ENCODE measurements around the gene ARL4D.

ARL4D gene

DNA sequence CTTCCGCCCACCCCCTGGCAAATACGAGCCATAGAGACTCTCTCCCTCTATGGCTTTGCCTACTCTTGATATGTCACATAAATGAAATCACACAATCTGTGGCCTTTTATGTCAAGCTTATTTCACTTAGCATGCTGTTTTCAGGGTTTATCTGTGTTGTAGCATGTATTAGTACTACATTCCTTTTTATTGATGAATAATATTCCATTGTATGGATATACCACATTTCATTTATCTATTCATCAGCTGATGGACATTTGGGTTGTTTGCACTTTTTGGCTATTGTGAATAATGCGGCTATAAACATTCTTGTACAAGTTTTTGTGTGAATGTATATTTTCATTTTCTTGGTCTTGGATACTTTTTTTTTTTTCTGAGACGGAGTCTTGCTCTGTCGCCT, 48.0 kb downstream of the ARL4D start:
- TF ChIP-seq, protein P1, sequence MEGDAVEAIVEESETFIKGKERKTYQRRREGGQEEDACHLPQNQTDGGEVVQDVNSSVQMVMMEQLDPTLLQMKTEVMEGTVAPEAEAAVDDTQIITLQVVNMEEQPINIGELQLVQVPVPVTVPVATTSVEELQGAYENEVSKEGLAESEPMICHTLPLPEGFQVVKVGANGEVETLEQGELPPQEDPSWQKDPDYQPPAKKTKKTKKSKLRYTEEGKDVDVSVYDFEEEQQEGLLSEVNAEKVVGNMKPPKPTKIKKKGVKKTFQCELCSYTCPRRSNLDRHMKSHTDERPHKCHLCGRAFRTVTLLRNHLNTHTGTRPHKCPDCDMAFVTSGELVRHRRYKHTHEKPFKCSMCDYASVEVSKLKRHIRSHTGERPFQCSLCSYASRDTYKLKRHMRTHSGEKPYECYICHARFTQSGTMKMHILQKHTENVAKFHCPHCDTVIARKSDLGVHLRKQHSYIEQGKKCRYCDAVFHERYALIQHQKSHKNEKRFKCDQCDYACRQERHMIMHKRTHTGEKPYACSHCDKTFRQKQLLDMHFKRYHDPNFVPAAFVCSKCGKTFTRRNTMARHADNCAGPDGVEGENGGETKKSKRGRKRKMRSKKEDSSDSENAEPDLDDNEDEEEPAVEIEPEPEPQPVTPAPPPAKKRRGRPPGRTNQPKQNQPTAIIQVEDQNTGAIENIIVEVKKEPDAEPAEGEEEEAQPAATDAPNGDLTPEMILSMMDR (IDR thresholded peaks at IDR 0.05; ENCODE audit: extremely low read depth, missing control alignments), result no peak
- DNase-seq (ENCODE audit: low spot score), result no peak

DNA sequence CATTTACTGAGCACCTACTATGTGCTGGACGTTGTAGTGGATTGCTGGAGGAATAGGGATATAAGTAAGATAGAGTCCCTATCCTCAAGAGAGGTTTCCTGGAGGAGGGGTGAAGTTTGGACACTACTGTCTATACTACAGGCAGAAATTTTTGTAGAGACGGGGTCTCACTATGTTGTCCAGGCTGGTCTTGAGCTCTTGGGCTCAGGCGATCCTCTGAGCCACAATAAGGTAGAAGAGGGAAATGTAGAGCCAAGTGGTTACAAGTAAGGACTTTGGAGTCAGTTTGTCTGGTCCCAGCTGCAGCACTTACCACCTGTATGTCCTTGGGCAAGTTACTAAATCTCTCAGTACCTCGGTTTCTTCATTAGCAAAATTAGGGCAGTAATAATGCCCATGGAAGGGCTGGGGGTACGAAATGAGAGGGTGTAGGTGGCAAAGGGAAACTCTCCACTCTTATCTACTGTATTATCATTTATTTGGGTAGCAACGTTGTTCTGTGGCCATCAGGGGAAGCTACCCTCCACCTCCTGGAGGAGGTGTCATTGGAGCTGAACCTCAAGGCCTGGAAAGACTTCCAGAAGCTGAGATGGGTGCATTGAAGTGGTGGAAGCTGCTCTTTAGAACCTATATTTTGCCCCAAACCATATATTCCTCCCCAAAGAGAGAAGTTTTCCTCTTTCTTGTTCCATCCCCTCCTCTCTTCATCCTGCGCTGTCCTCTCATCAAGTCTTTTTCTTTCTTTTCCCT, 50.1 kb downstream of the ARL4D start:
- DNase-seq (ENCODE audit: low spot score), result no peak
- TF ChIP-seq, protein P1 (IDR thresholded peaks at IDR 0.05; ENCODE audit: extremely low read depth, missing control alignments), result no peak

DNA sequence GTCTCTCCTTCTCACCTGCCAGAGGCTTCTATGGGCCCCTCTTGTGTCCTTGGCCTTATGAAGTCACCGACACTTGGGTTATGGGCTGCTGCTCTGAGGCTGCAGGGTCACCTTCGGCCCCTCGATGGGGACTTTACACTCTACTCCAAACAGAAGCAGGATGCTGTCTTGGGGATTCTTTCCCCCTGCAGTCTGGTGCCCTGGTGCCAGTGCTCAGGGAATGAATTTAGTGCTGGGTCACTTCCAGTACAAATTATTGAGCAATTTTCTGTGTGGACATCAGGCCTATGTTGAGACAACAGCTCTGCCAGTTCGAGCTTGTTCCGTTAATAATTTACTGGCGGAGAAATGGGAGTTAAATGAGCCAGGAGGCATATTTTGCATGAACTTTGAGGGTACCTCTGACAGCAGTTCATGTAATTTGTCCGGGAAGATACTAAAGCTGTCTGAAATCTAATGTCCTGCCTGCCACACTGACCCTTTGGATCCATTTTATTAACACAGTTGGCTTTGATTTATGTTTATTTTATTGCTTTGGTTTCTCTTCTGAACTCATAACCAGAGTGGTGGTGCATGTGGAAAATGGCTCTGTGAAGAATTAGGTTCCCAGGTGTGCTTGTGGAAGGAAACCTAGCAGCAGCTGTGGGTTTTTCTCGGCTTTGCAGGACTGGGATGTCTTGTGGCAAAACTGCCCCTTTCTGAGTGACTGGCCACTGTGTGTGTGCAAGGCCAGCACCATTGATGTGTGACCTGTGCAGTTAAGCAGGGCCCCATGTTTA, 50.9 kb downstream of the ARL4D start:
- TF ChIP-seq, protein P1 (IDR thresholded peaks at IDR 0.05; ENCODE audit: extremely low read depth, missing control alignments), result no peak
- no peak for DNase-seq (ENCODE audit: low spot score)
